HG03520 (cell line): ENCODE data around the gene TP73.

Experiments used
- ATAC-seq: cut with Tn5 transposase; IDR thresholded peaks from one replicate; pipeline ENCODE4 v1.9.1; 2021; ENCODE audit warnings: mild to moderate bottlenecking, moderate library complexity; ENCODE audit not compliant: unreplicated experiment

Gene TP73

GRCh38 chr1:3651930-3652547, at the start of gene TP73:
Gene TP73, plus strand, starts transcription at chr1:3652516. Its CDS starts 29,850 bp downstream, at chr1:3682366.
- no peak for ATAC-seq

- ATAC-seq = no peak
Observed at GRCh38 chr1:3603156-3603555, 49.2 kb upstream of the TP73 start.

- no peak for ATAC-seq
Observed at GRCh38 chr1:3603571-3604467, 48.5 kb upstream of the TP73 start.

- no peak for ATAC-seq
Observed at GRCh38 chr1:3604468-3604974, 47.8 kb upstream of the TP73 start.

- ATAC-seq = no peak
Observed at GRCh38 chr1:3604997-3605823, 47.1 kb upstream of the TP73 start.

- ATAC-seq = no peak
Observed at GRCh38 chr1:3606779-3607702, 45.3 kb upstream of the TP73 start.

GRCh38 chr1:3607703-3608065, 44.6 kb upstream of the TP73 start:
- ATAC-seq = no peak

GRCh38 chr1:3608154-3608553, 44.2 kb upstream of the TP73 start:
- ATAC-seq = no peak

GRCh38 chr1:3609016-3609768, 43.1 kb upstream of the TP73 start:
- no peak for ATAC-seq

GRCh38 chr1:3609769-3610526, 42.4 kb upstream of the TP73 start:
- ATAC-seq = no peak

GRCh38 chr1:3610527-3611169, 41.7 kb upstream of the TP73 start:
- no peak for ATAC-seq

GRCh38 chr1:3611170-3612019, 40.9 kb upstream of the TP73 start, which contains the start of gene MEGF6:
Gene MEGF6, minus strand, starts transcription at chr1:3611508. Its CDS starts 240 bp downstream, at chr1:3611268.
- ATAC-seq = no peak

- no peak for ATAC-seq
Observed at GRCh38 chr1:3612123-3612522, 40.2 kb upstream of the TP73 start.

- ATAC-seq = no peak
Observed at GRCh38 chr1:3614755-3615742, 37.3 kb upstream of the TP73 start.

GRCh38 chr1:3616861-3617260, 35.5 kb upstream of the TP73 start:
- no peak for ATAC-seq

GRCh38 chr1:3617806-3618345, 34.4 kb upstream of the TP73 start:
- ATAC-seq = no peak
